SH-SY5Y (cell line): ENCODE results near the gene MUCL1.

Experiments used
- GATA2 ChIP-seq: IDR thresholded peaks from 2 replicates; pipeline ENCODE4 v1.6.1; 2011; ENCODE audit warnings: mild to moderate bottlenecking, low read depth, low read length
- GATA3 ChIP-seq: IDR thresholded peaks from 2 replicates; pipeline ENCODE4 v1.6.1; 2011; ENCODE audit warnings: low read depth, mild to moderate bottlenecking, low read length, moderate library complexity

DNA sequence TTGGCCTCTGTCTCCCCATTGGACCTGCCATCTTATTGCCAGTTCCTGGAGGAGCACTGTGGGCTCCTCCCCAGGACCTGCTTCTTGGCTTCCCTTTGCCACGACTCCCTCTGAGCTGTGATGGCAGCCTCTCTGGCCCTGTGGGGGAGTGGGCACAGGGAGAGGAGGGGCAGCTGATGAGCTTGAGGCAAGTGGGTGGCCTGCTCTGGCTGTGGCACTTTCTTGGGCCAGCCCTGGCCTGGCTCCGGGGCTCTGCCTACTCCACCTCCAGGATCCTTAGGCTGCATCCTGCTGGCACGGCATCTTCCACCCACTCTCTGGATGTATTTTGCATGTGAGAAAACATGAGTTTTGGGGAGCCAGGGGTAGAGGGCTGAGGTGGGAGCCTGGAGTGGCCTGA, 32.6 kb upstream of the MUCL1 start:
- TF ChIP-seq GATA2: no peak
- TF ChIP-seq GATA3: no peak
